HEK293 (cell line): Measurements from ENCODE around the gene CHMP4A.
A peak's percentile ranks its signal among the peaks of the same experiment; 100 is the strongest.

ENCODE experiments used
- CTCF ChIA-PET: fragments of 350-600 bp; formaldehyde crosslinking; extraction: SDS; loops from one replicate; lab custom pipeline; 2021; ENCODE audit warnings: antibody characterized with exemption; lab: Yijun Ruan, JAX
- POLR2A ChIA-PET: fragments of 300-600 bp; formaldehyde crosslinking; extraction: SDS; loops from one replicate; lab custom pipeline; 2020; ENCODE audit warnings: antibody characterized with exemption, inconsistent platforms; lab: Yijun Ruan, JAX
- H3K27ac ChIP-seq: fragments of 200-500 bp; sonication (Bioruptor generic); 2 replicates; pipeline ENCODE4 v1.5.1; 2014; ENCODE audit warnings: low read depth, low read length, control low read depth, inconsistent platforms; ENCODE audit errors: extremely low read depth
- H3K36me3 ChIP-seq, 2 experiments: fragments of 200-500 bp in 1 of 2; sonication (Bioruptor generic) in 1 of 2; 1 replicate in 1 of 2; 2 replicates in 1 of 2; pipeline ENCODE4 v1.5.1; 2014 to 2017; ENCODE audit warnings: inconsistent platforms in 2 of 2, low read length in 2 of 2; ENCODE audit not compliant: control insufficient read depth in 2 of 2, insufficient read depth in 1 of 2
- H3K4me1 ChIP-seq: fragments of 200-500 bp; sonication (Bioruptor generic); 2 replicates; pipeline ENCODE4 v1.5.1; 2014; ENCODE audit warnings: mild to moderate bottlenecking, low read length, inconsistent platforms; ENCODE audit not compliant: control insufficient read depth, insufficient read depth
- H3K4me3 ChIP-seq: 2 replicates; pipeline ENCODE4 v1.5.1; 2011; ENCODE audit warnings: low read depth, mild to moderate bottlenecking, control low read depth, low read length, moderate library complexity
- H3K9me3 ChIP-seq: fragments of 200-500 bp; sonication (Bioruptor generic); 2 replicates; pipeline ENCODE4 v1.5.1; 2014; ENCODE audit warnings: low read depth, low read length, inconsistent platforms; ENCODE audit not compliant: control insufficient read depth, insufficient read depth
- GLI4 ChIP-seq: fragments of 450-650 bp; formaldehyde crosslinking; IDR thresholded peaks from 2 replicates; pipeline ENCODE4 v1.5.1; 2016; ENCODE audit warnings: missing biosample characterization, missing genetic modification characterization
- HOXC10 ChIP-seq: sonication (generic); formaldehyde crosslinking; IDR thresholded peaks from 2 replicates; pipeline ENCODE4 v1.8.1; 2023; ENCODE audit warnings: mild to moderate bottlenecking, missing genetic modification reagents
- KLF16 ChIP-seq: fragments of 450-650 bp; formaldehyde crosslinking; IDR thresholded peaks from 2 replicates; pipeline ENCODE4 v1.5.1; 2017; ENCODE audit warnings: missing biosample characterization, missing genetic modification characterization
- PRDM10 ChIP-seq: fragments of 450-650 bp; formaldehyde crosslinking; IDR thresholded peaks from 2 replicates; pipeline ENCODE4 v1.5.1; 2016; ENCODE audit warnings: missing biosample characterization, missing genetic modification characterization
- RBAK ChIP-seq: fragments of 450-650 bp; formaldehyde crosslinking; IDR thresholded peaks from 2 replicates; pipeline ENCODE4 v1.5.1; 2016; ENCODE audit warnings: missing biosample characterization, missing genetic modification characterization
- ZEB2 ChIP-seq: fragments of 450-650 bp; formaldehyde crosslinking; IDR thresholded peaks from 2 replicates; pipeline ENCODE4 v1.5.1; 2016; ENCODE audit warnings: missing biosample characterization, missing genetic modification characterization
- ZNF133 ChIP-seq: fragments of 450-650 bp; formaldehyde crosslinking; IDR thresholded peaks from 2 replicates; pipeline ENCODE4 v1.5.1; 2016; ENCODE audit warnings: missing biosample characterization, missing genetic modification characterization
- ZNF16 ChIP-seq: fragments of 450-650 bp; formaldehyde crosslinking; IDR thresholded peaks from 2 replicates; pipeline ENCODE4 v1.5.1; 2016; ENCODE audit warnings: low read depth, missing biosample characterization, missing genetic modification characterization
- ZNF18 ChIP-seq: fragments of 450-650 bp; formaldehyde crosslinking; IDR thresholded peaks from 2 replicates; pipeline ENCODE4 v1.5.1; 2016; ENCODE audit warnings: missing biosample characterization, missing genetic modification characterization
- ZNF239 ChIP-seq: fragments of 450-650 bp; formaldehyde crosslinking; IDR thresholded peaks from 2 replicates; pipeline ENCODE4 v1.5.1; 2016; ENCODE audit warnings: missing biosample characterization, missing genetic modification characterization
- ZNF274 ChIP-seq, 2 experiments: fragments of 200-500 bp in 1 of 2; fragments of 450-650 bp in 1 of 2; sonication (Bioruptor generic) in 1 of 2; formaldehyde crosslinking in 1 of 2; IDR thresholded peaks; 2 replicates each; pipeline versions ENCODE4 v1.5.1 to v1.6.1; 2014 to 2016; ENCODE audit warnings: borderline replicate concordance in 1 of 2, inconsistent platforms in 1 of 2, low read length in 1 of 2, missing biosample characterization in 1 of 2, missing genetic modification characterization in 1 of 2
- ZNF391 ChIP-seq: fragments of 450-650 bp; formaldehyde crosslinking; IDR thresholded peaks from 2 replicates; pipeline ENCODE4 v1.5.1; 2016; ENCODE audit warnings: low read depth, missing biosample characterization, missing genetic modification characterization, borderline replicate concordance
- ZNF513 ChIP-seq: fragments of 450-650 bp; IDR thresholded peaks from 2 replicates; pipeline ENCODE4 v1.5.1; 2018; ENCODE audit warnings: missing biosample characterization, missing genetic modification characterization
- ZNF549 ChIP-seq: fragments of 450-650 bp; IDR thresholded peaks from 2 replicates; pipeline ENCODE4 v1.5.1; 2018; ENCODE audit warnings: missing biosample characterization, missing genetic modification characterization, mild to moderate bottlenecking, inconsistent platforms, moderate library complexity
- ZNF76 ChIP-seq: fragments of 450-650 bp; formaldehyde crosslinking; IDR thresholded peaks from 2 replicates; pipeline ENCODE4; 2016; ENCODE audit warnings: low read depth, missing biosample characterization, missing genetic modification characterization, borderline replicate concordance
- ZNF791 ChIP-seq: fragments of 450-650 bp; formaldehyde crosslinking; IDR thresholded peaks from 2 replicates; pipeline ENCODE4 v1.5.1; 2016; ENCODE audit warnings: missing biosample characterization, missing genetic modification characterization
- ZSCAN5A ChIP-seq: fragments of 450-650 bp; formaldehyde crosslinking; IDR thresholded peaks from 2 replicates; pipeline ENCODE4 v1.5.1; 2016; ENCODE audit warnings: missing biosample characterization, missing genetic modification characterization
- ZXDB ChIP-seq: fragments of 450-650 bp; formaldehyde crosslinking; IDR thresholded peaks from 2 replicates; pipeline ENCODE4 v1.5.1; 2016; ENCODE audit warnings: missing biosample characterization, missing genetic modification characterization
- TF ChIP-seq, protein P1 (sequence below): fragments of 450-650 bp; formaldehyde crosslinking; IDR thresholded peaks from 2 replicates; pipeline ENCODE4 v1.5.1; 2017; ENCODE audit warnings: missing biosample characterization, missing genetic modification characterization

Gene CHMP4A

DNA sequence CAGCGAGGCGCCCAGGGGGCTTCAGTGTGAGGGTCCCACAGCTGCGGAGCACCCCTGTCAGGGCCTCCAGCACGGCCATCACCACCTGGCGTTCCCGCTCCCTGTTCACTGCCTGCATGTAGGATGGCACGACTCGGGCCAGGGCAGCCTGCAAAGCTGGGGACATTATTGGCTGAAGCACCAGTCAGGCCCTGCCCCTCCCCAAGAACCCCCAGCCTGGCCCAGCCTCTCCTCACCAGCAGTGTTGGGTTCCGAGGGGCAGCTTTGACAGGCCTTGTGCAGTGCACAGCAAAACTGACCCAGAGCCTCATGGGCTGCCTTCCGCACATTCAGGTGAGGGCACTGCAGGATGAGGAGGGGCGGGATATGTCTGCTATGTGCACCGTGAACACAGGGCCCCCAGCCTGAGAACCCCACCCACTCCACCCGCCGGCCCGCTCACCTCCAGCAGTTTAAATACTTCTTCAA lies 30.2 kb downstream of the CHMP4A start:
- H3K9me3 ChIP-seq: no peaks in the 10 kb centered on the region
- peaks cover 5% of the 10 kb centered on the region; the same call in 1 of the 2 replicates for H3K4me1 ChIP-seq
- POLR2A ChIA-PET: no interaction called here
- H3K36me3 ChIP-seq: peaks cover 0 to 97% of the 10 kb centered on the region in 2 experiments; a peak in 2 of 3 replicates
- no peak for TF ChIP-seq ZSCAN5A (tag by site-specific recombination)
- TF ChIP-seq PRDM10 (tag by site-specific recombination): no peak
- no peak for TF ChIP-seq ZNF239 (tag by site-specific recombination)
- no peak for TF ChIP-seq RBAK (tag by site-specific recombination)
- no peak overlapping the region for H3K4me3 ChIP-seq
- CTCF ChIA-PET: no interaction called here
- H3K27ac ChIP-seq: no peak overlapping the region

DNA sequence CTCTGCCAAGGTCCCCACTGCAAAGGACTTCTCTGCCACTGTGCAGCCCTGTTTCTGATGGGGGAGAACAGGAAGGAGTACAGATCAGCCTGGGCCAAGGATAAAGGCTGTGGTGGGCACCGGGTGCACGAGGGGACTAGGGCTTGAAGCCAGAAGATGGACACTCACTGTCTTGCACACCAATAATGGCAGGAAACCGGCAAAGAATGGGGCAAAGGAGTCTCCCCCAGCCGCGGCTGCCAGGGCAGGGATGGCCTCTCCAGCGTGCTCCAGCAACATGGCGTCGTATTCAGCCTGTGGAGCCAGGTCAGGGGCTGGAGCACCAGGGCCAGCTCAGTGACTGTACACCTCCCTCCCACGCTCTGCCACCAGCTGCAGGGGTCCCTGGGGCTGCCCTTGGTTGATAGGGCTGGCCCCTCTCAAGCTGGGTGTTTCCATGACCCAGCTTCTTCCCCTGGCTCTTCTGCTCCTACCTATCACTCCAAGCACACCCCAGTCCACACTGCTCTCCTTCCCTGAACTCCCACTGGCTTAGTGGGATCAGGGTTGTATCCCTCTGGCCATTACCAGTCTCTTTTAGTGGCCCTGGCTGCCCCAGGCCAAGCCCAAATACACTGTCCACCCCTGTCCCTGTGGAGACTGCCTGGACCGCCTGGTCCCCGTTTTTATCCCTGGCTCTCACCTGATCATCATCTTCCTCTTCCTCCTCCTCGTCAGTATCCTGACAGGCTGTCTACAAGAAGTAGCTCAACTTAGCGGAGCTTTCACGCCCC lies 31.0 kb downstream of the CHMP4A start:
- no peak overlapping the region for H3K4me3 ChIP-seq
- H3K9me3 ChIP-seq: no peaks in the 10 kb centered on the region
- H3K36me3 ChIP-seq: peaks cover 0 to 98% of the 10 kb centered on the region in 2 experiments; a peak in 2 of 3 replicates
- H3K4me1 ChIP-seq: no peaks in the 10 kb centered on the region
- TF ChIP-seq ZNF513 (tag by site-specific recombination) (peak; percentile 62), ZNF76 (tag by site-specific recombination) (no peak), ZNF791 (tag by site-specific recombination) (no peak), ZNF133 (tag by site-specific recombination) (no peak), ZNF274 (IDR thresholded peaks at IDR 0.05; ENCODE audit: low read length) (no peak), ZNF274 (tag by site-specific recombination; IDR thresholded peaks at IDR 0.05; ENCODE audit: borderline replicate concordance) (no peak)
- ChIA-PET CTCF (no interaction called here), POLR2A (no interaction called here)
- no peak overlapping the region for H3K27ac ChIP-seq

DNA sequence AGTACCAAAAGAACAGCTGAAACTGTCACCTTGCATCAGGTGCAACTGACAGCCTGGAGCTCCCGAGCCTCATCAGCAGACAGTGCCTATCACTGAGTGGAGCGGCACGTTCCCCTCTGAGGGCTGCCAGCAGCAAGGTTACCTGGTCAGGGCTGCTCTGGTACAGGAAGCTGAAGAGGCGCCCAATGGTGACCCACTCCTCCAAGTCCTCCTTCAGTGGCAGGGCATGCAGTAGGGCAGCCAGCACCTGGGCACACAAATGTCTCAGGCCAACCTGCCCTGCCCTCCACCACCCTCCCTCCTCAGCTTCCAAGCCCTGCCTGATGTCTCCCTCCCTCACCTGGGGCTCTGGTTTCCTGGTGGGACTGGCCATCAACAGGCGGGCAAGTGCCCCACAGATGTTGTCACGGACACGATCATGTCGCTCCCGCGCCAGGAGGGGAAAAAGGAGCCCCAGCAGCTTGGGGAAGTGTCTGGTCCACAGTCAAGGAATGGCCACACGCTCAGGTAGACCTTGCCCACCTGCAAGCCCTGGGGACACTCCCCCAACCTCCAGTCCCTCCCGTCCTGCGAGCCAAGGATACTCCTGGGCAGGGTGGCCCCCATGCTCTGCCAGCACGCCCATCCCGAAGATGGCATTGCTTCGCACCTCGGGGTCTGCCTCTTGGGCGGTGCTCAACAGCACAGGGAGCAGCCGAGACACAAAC lies 31.8 kb downstream of the CHMP4A start:
- H3K9me3 ChIP-seq: no peaks in the 10 kb centered on the region
- CTCF ChIA-PET: interaction anchor here (0.9 to 1.0 kb wide), 2 partner anchors 19 to 20 kb away, joined by 3 to 4 read pairs; partner anchors contain the start of gene IRF9
- no peaks in the 10 kb centered on the region for H3K4me1 ChIP-seq
- no peak overlapping the region for H3K27ac ChIP-seq
- POLR2A ChIA-PET: interaction anchor here (0.6 to 1.0 kb wide), 4 partner anchors 12 to 87 kb away, joined by 3 to 4 read pairs (median 3); partner anchors contain the start of genes EMC9, MDP1 and PCK2
- H3K36me3 ChIP-seq: peaks cover 0 to 98% of the 10 kb centered on the region in 2 experiments; a peak in 2 of 3 replicates
- H3K4me3 ChIP-seq: no peak overlapping the region
- TF ChIP-seq ZNF16 (no peak), KLF16 (tag by site-specific recombination) (no peak), ZNF391 (tag by site-specific recombination) (no peak), ZEB2 (no peak), ZNF549 (tag by site-specific recombination) (no peak), ZNF18 (tag by site-specific recombination) (no peak), HOXC10 (CRISPR knock-in tag) (no peak), GLI4 (tag by site-specific recombination) (no peak), ZXDB (tag by site-specific recombination) (no peak)
- TF ChIP-seq, protein P1, sequence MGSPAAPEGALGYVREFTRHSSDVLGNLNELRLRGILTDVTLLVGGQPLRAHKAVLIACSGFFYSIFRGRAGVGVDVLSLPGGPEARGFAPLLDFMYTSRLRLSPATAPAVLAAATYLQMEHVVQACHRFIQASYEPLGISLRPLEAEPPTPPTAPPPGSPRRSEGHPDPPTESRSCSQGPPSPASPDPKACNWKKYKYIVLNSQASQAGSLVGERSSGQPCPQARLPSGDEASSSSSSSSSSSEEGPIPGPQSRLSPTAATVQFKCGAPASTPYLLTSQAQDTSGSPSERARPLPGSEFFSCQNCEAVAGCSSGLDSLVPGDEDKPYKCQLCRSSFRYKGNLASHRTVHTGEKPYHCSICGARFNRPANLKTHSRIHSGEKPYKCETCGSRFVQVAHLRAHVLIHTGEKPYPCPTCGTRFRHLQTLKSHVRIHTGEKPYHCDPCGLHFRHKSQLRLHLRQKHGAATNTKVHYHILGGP (tag by site-specific recombination): no peak
